Measurements from ENCODE around the gene EOLA1.

DNA sequence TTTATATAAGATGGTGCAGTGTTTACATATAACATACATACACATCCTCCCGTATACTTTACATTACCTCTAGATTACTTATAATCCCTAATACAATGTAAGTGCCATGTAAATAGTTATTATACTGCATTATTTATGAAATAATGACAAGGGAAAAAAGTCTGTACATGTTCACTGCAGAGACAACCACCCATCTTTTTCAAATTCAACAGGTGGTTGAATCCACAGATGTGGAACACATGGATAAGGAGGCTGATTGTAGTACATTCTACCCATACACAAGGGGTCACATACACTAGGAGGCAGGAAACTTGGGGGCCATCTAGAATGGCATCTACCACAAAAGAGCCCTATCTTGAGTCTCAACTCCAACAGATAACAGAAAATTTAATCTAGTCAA lies 32.3 kb upstream of the EOLA1 start:
- TF ChIP-seq POLR2A (IDR thresholded peaks at IDR 0.05): no peak
- TF ChIP-seq, protein P1, sequence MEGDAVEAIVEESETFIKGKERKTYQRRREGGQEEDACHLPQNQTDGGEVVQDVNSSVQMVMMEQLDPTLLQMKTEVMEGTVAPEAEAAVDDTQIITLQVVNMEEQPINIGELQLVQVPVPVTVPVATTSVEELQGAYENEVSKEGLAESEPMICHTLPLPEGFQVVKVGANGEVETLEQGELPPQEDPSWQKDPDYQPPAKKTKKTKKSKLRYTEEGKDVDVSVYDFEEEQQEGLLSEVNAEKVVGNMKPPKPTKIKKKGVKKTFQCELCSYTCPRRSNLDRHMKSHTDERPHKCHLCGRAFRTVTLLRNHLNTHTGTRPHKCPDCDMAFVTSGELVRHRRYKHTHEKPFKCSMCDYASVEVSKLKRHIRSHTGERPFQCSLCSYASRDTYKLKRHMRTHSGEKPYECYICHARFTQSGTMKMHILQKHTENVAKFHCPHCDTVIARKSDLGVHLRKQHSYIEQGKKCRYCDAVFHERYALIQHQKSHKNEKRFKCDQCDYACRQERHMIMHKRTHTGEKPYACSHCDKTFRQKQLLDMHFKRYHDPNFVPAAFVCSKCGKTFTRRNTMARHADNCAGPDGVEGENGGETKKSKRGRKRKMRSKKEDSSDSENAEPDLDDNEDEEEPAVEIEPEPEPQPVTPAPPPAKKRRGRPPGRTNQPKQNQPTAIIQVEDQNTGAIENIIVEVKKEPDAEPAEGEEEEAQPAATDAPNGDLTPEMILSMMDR (IDR thresholded peaks at IDR 0.05): no peak
- no peak for TF ChIP-seq POLR2AphosphoS5 (IDR thresholded peaks at IDR 0.05)
- no peak for TF ChIP-seq EP300 (IDR thresholded peaks at IDR 0.05)

Data from suprapubic skin (tissue), 4 donors.